Nephron (organoid): ENCODE results near the gene PRKCA.

Source experiments
- H3K27ac Mint-ChIP-seq, 3 experiments: 2 replicates each; pipeline ENCODE4 v1.8.0; 2020; ENCODE audit warnings: mixed read lengths in 3 of 3, mild to moderate bottlenecking in 2 of 3, moderate library complexity in 1 of 3
- H3K27me3 Mint-ChIP-seq: 2 replicates; pipeline ENCODE4 v1.8.0; 2021; ENCODE audit warnings: low read depth, mild to moderate bottlenecking, moderate library complexity, mixed read lengths
- H3K36me3 Mint-ChIP-seq: 2 replicates; pipeline ENCODE4 v1.8.0; 2020; ENCODE audit warnings: low read depth, mixed read lengths
- H3K4me1 Mint-ChIP-seq: 2 replicates; pipeline ENCODE4 v1.8.0; 2020; ENCODE audit warnings: mixed read lengths
- H3K4me3 Mint-ChIP-seq, 3 experiments: 2 replicates each; pipeline ENCODE4 v1.8.0; 2020; ENCODE audit warnings: mild to moderate bottlenecking in 3 of 3, mixed read lengths in 3 of 3, moderate library complexity in 2 of 3
- H3K9me3 Mint-ChIP-seq: 2 replicates; pipeline ENCODE4 v1.8.0; 2020; ENCODE audit warnings: mixed read lengths
- TF ChIP-seq, protein P1 (sequence below), 3 experiments: fragments of 200-600 bp; sonication (generic); IDR thresholded peaks; one replicate each; pipeline ENCODE4 v1.5.0; 2021; ENCODE audit warnings: antibody characterized with exemption in 3 of 3; ENCODE audit not compliant: unreplicated experiment in 3 of 3

The PRKCA gene

DNA sequence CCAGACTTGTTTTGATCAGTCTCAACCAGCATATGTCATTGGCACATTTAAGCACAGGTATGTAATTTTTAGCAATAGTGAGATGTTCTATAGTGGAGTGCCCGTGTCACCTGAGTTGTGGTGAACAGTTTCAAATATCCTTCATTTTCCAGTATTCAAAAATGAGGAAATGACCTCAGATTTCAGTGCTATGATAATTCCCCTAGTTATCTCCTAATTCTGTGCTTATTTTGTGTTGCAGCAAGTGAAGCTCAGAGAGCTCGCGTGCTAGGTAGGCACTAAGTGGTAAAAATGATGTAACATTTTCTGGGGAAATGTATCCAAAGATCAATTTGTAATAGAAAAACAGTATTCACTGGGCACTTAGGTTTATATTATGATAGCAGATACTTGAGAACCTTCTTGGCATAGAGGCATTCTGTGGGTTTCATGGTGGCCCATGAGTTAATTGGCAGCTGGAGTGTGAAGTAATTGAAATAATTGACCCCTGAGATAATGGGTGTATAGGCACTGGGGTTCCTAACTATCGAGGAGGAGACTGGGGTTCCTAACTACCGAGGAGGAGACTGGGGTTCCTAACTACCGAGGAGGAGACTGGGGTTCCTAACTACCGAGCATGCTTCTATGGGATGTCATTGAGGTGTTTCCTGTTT is 159.1 kb downstream of the PRKCA start:
- Mint-ChIP-seq H3K4me3 (no peak overlapping the region), H3K9me3 (peaks cover 2% of the 10 kb centered on the region), H3K27ac (no peak overlapping the region), H3K36me3 (peaks cover 5% of the 10 kb centered on the region), H3K27me3 (no peaks in the 10 kb centered on the region), H3K4me1 (peaks cover 5% of the 10 kb centered on the region)
- TF ChIP-seq, protein P1, sequence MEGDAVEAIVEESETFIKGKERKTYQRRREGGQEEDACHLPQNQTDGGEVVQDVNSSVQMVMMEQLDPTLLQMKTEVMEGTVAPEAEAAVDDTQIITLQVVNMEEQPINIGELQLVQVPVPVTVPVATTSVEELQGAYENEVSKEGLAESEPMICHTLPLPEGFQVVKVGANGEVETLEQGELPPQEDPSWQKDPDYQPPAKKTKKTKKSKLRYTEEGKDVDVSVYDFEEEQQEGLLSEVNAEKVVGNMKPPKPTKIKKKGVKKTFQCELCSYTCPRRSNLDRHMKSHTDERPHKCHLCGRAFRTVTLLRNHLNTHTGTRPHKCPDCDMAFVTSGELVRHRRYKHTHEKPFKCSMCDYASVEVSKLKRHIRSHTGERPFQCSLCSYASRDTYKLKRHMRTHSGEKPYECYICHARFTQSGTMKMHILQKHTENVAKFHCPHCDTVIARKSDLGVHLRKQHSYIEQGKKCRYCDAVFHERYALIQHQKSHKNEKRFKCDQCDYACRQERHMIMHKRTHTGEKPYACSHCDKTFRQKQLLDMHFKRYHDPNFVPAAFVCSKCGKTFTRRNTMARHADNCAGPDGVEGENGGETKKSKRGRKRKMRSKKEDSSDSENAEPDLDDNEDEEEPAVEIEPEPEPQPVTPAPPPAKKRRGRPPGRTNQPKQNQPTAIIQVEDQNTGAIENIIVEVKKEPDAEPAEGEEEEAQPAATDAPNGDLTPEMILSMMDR (IDR thresholded peaks at IDR 0.05; ENCODE audit: unreplicated experiment in 3 of 3): no peak

DNA sequence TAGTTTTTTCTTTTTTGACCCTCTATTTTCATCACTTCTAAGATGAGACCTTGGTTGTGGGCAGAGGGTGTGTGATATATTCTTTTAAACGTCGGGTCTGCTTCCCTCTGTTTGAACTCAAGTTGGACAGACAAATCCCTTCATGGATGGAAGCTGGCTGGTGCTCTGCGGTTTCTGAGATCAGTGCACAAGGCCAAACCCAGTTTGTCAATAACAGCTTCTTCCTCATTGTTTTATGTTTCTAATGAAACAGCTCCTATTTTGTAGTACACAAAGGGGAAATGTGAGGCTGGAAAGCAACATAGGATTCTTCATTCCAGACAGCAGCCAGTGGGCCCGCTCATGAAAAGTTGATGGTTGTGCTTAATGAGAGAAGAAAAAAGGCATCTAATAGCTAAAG is 159.6 kb downstream of the PRKCA start:
- peaks cover 2% of the 10 kb centered on the region for H3K36me3 Mint-ChIP-seq
- peaks cover 2% of the 10 kb centered on the region for H3K9me3 Mint-ChIP-seq
- TF ChIP-seq, protein P1 (IDR thresholded peaks at IDR 0.05; ENCODE audit: unreplicated experiment in 3 of 3): no peak
- no peaks in the 10 kb centered on the region for H3K27me3 Mint-ChIP-seq
- no peak overlapping the region for H3K4me3 Mint-ChIP-seq
- no peak overlapping the region for H3K27ac Mint-ChIP-seq
- peaks cover 8% of the 10 kb centered on the region for H3K4me1 Mint-ChIP-seq

DNA sequence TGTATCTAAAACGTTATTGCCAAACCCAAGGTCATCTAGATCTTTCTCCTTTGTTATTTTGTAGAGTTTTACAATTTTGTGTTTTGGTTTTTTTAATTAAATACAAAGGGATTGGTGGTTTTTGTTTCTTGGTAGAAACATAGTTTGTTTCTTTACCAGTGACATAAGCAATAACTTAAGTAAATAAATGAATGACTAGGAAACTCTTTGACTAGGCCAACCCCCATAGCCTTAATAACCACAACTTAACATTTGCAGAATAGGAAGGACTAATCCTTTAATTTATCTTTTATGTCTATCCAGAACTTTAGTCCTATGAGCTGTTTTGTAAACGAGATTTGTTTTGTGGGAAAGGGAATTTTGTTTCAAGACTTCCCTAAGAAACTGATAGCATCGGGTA is 162.5 kb downstream of the PRKCA start:
- no peaks in the 10 kb centered on the region for H3K9me3 Mint-ChIP-seq
- no peaks in the 10 kb centered on the region for H3K36me3 Mint-ChIP-seq
- no peak overlapping the region for H3K27ac Mint-ChIP-seq
- TF ChIP-seq, protein P1 (IDR thresholded peaks at IDR 0.05; ENCODE audit: unreplicated experiment in 3 of 3): no peak
- peaks cover 34% of the 10 kb centered on the region for H3K4me1 Mint-ChIP-seq
- H3K4me3 Mint-ChIP-seq: no peak overlapping the region
- no peaks in the 10 kb centered on the region for H3K27me3 Mint-ChIP-seq

DNA sequence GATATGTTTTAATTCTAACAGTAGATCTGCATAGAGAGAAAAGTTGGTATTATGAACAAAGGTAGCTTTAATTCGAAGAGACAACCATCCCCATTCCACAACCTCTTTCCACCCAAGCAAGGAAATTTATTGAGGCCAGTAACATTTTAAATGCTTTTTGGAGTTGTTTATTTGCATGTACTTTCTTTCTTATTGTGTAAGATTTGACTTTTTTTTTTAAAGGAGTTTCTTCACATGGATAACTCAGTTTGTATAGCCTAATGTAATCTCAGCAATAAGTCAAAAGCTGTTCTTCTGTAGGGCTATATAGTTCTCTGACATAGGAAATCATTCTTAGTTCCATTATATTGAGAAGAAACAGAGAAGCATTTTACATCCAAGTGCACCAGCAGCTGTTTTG is 163.3 kb downstream of the PRKCA start:
- H3K4me1 Mint-ChIP-seq: peaks cover 38% of the 10 kb centered on the region
- no peaks in the 10 kb centered on the region for H3K36me3 Mint-ChIP-seq
- H3K9me3 Mint-ChIP-seq: no peaks in the 10 kb centered on the region
- H3K4me3 Mint-ChIP-seq: no peak overlapping the region
- H3K27ac Mint-ChIP-seq: no peak overlapping the region
- TF ChIP-seq, protein P1 (IDR thresholded peaks at IDR 0.05; ENCODE audit: unreplicated experiment in 3 of 3): no peak
- no peaks in the 10 kb centered on the region for H3K27me3 Mint-ChIP-seq

DNA sequence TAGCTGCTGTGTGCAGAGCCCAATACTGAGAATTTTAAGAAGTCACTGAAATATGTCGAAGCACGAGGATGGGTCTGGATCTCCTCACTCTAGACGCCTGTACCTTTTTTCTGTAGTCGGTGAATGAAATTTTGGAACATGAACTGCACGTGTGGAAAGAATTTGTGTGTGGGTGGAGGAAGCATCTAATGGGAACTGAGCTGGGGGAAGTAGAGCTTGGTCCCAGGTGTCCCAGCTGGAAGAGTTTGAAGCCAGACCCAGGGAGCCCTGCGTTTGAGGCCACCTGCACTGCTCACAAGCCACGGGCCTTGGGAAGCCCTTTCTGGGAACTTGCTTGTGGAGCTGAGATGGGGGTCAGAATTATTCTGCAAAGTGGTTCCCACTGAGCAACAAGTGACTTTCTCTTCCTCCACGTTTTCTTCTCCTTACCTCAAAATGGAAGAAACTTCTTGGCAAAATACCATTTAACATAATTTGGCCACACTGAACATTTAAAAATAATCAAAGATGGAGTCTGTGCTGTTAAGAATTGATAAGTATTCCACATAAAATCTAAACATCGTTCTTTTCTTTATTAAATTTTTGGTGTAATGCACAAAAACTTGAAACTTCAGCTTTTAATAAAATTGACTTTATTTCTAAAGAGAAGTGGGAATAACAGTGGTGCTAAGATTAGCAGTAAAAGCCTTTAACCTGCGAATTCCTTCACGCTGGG is 163.8 kb downstream of the PRKCA start:
- Mint-ChIP-seq H3K27ac (no peak overlapping the region), H3K4me1 (peaks cover 43% of the 10 kb centered on the region), H3K36me3 (no peaks in the 10 kb centered on the region), H3K27me3 (no peaks in the 10 kb centered on the region), H3K9me3 (no peaks in the 10 kb centered on the region), H3K4me3 (no peak overlapping the region)
- TF ChIP-seq, protein P1 (IDR thresholded peaks at IDR 0.05; ENCODE audit: unreplicated experiment in 3 of 3): no peak
